ENCODE results near the gene KCNJ12. TPM values are rescaled to one million over a fixed set of nuclear protein-coding genes. Genes with fewer than 3 reads are reported as not detected.

Gene KCNJ12
- 1.2 and 2.3 TPM in 2 replicates for total RNA-seq

GRCh38 chr17:21376081-21376758 is at the start of gene KCNJ12:
TSS of gene KCNJ12 (plus strand) at chr17:21376357. CDS start at chr17:21415343, 38,986 bp downstream.

Other genes starting within 250 kb of the KCNJ12 start
- gene DHRS7B, start 249.4 kb upstream of the KCNJ12 start, total RNA-seq, result 16.8 and 23.0 TPM in 2 replicates
- 16.9 and 18.3 TPM in 2 replicates for gene TMEM11, start 162.2 kb upstream of the KCNJ12 start, total RNA-seq
- 1.3 and 1.5 TPM in 2 replicates for gene NATD1, start 122.9 kb upstream of the KCNJ12 start, total RNA-seq
- 10.2 and 12.9 TPM in 2 replicates for gene MAP2K3, start 91.6 kb upstream of the KCNJ12 start, total RNA-seq